ENCODE measurements around the gene NFIB.
A peak's percentile ranks its signal among the peaks of the same experiment; 100 is the strongest.

The NFIB gene

DNA sequence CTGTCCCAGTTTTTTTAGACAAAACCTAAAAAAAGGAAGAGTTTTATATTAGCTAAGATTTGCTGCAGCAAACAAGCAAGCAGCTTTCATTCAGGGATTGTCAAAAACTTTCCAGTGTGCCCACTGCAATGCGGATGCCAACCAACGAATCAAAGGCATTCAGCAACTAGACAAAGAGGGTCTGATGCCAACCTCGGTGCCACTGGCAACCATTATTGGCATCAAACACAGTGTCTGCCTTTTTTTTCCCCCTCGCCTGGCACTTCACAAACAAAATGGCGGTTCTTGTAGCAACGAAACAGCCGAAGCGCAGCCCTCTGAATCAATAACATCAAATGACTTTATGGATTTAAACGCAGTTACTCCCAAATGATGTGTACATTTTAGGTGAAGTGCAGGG, 10.4 kb downstream of the NFIB start:
- Histone ChIP-seq H3K4me1 (ENCODE audit: control insufficient read depth, low read depth, low read length) (peaks cover 7% of the 10 kb centered on the region), H3K4me3 (ENCODE audit: low read length) (no peak overlapping the region), H4K8ac (ENCODE audit: low read depth, low read length) (no peak overlapping the region), H3K27ac (ENCODE audit: low read depth, low read length) (no peak overlapping the region), H2BK120ac (ENCODE audit: low read depth, low read length) (no peak overlapping the region), H3K4ac (ENCODE audit: low read depth, low read length) (no peak overlapping the region), H3K9ac (ENCODE audit: low read length) (no peak overlapping the region), H4K5ac (ENCODE audit: low read length) (no peak overlapping the region), H3K79me1 (ENCODE audit: low read length) (no peaks in the 10 kb centered on the region), H3K4me2 (ENCODE audit: low read length) (no peak overlapping the region), H3K27me3 (ENCODE audit: insufficient read depth, low read length, poor library complexity) (no peaks in the 10 kb centered on the region), H3K56ac (ENCODE audit: low read length) (no peak overlapping the region), H3K79me2 (ENCODE audit: control insufficient read depth, insufficient read depth, low read length) (peaks cover 2% of the 10 kb centered on the region), H3K23ac (ENCODE audit: low read length) (no peak overlapping the region), H3K18ac (ENCODE audit: low read length) (no peak overlapping the region), H2BK5ac (ENCODE audit: low read length) (no peak overlapping the region), H2AK5ac (ENCODE audit: low read length) (no peak overlapping the region), H3K36me3 (ENCODE audit: control insufficient read depth, insufficient read depth, low read length) (no peaks in the 10 kb centered on the region), H2BK15ac (replicated peaks; ENCODE audit: low read depth) (no peak overlapping the region)
- WGBS (ENCODE audit: extremely low coverage, insufficient coverage, low lambda C conversion rate), result no CpG with 5 or more reads among the region's 9 CpGs
- DNase-seq, result no peak

DNA sequence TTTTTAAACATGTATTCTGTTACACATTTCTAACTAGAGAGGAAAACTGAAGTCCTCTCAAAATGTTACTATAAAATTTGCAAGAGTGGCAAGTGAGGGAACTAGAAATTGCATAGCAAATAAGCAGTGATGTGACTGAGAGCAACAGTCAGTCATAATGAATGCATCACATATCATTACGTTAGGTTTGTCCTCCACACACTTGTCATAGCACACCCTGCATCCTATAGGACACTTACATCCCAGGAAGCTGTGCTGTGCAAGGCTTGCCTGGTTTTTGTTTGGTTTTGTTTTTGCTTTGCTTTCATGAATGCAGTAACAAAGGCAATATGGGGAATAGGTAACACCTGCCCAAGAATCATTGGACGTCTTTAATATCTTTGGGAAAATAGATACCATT, 10.8 kb downstream of the NFIB start:
- Histone ChIP-seq H3K4me3 (ENCODE audit: low read length) (no peak overlapping the region), H2AK5ac (ENCODE audit: low read length) (peak overlapping the region; percentile 73), H3K79me2 (ENCODE audit: control insufficient read depth, insufficient read depth, low read length) (peaks cover 1% of the 10 kb centered on the region), H3K18ac (ENCODE audit: low read length) (no peak overlapping the region), H3K27ac (ENCODE audit: low read depth, low read length) (no peak overlapping the region), H3K4ac (ENCODE audit: low read depth, low read length) (no peak overlapping the region), H2BK120ac (ENCODE audit: low read depth, low read length) (no peak overlapping the region), H3K79me1 (ENCODE audit: low read length) (no peaks in the 10 kb centered on the region), H3K56ac (ENCODE audit: low read length) (no peak overlapping the region), H2BK5ac (ENCODE audit: low read length) (peak overlapping the region; percentile 12), H3K27me3 (ENCODE audit: insufficient read depth, low read length, poor library complexity) (no peaks in the 10 kb centered on the region), H4K5ac (ENCODE audit: low read length) (no peak overlapping the region), H2BK15ac (replicated peaks; ENCODE audit: low read depth) (no peak overlapping the region), H3K4me2 (ENCODE audit: low read length) (no peak overlapping the region), H3K4me1 (ENCODE audit: control insufficient read depth, low read depth, low read length) (peaks cover 7% of the 10 kb centered on the region), H3K23ac (ENCODE audit: low read length) (no peak overlapping the region), H4K8ac (ENCODE audit: low read depth, low read length) (no peak overlapping the region), H3K9ac (ENCODE audit: low read length) (no peak overlapping the region), H3K36me3 (ENCODE audit: control insufficient read depth, insufficient read depth, low read length) (no peaks in the 10 kb centered on the region)
- no peak for DNase-seq
- WGBS (ENCODE audit: extremely low coverage, insufficient coverage, low lambda C conversion rate), result no CpG with 5 or more reads among the region's 2 CpGs

DNA sequence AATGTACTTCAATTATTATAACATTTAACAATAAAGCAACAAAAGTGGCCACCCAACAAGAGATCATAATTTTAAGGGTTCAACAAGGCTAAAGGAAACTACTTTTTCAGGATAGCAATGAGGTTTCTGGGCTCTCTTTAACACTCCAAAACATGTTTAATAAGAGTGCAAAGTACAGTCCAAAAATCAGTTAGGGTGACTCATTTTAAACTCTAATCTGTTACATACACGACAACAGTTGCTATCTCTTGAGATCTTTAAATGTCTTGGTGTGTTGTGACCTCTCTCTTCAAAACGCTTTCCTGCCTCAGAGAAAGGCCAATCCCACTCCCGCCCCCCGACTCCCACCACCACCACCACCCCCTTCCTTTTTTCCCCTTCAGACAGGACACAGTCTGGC, 11.5 kb downstream of the NFIB start:
- no peaks in the 10 kb centered on the region for H3K79me2 ChIP-seq (ENCODE audit: control insufficient read depth, insufficient read depth, low read length)
- no peaks in the 10 kb centered on the region for H3K79me1 ChIP-seq (ENCODE audit: low read length)
- no CpG with 5 or more reads among the region's 4 CpGs for WGBS (ENCODE audit: extremely low coverage, insufficient coverage, low lambda C conversion rate)
- H2AK5ac ChIP-seq (ENCODE audit: low read length), result no peak overlapping the region
- H2BK5ac ChIP-seq (ENCODE audit: low read length), result no peak overlapping the region
- H3K27me3 ChIP-seq (ENCODE audit: insufficient read depth, low read length, poor library complexity), result no peaks in the 10 kb centered on the region
- H2BK15ac ChIP-seq (replicated peaks; ENCODE audit: low read depth), result no peak overlapping the region
- H3K36me3 ChIP-seq (ENCODE audit: control insufficient read depth, insufficient read depth, low read length), result no peaks in the 10 kb centered on the region
- no peak overlapping the region for H3K4me3 ChIP-seq (ENCODE audit: low read length)
- H3K27ac ChIP-seq (ENCODE audit: low read depth, low read length), result no peak overlapping the region
- H3K4me2 ChIP-seq (ENCODE audit: low read length), result no peak overlapping the region
- H3K4ac ChIP-seq (ENCODE audit: low read depth, low read length), result no peak overlapping the region
- no peak overlapping the region for H2BK120ac ChIP-seq (ENCODE audit: low read depth, low read length)
- no peak overlapping the region for H4K5ac ChIP-seq (ENCODE audit: low read length)
- DNase-seq, result no peak
- H3K23ac ChIP-seq (ENCODE audit: low read length), result no peak overlapping the region
- no peak overlapping the region for H3K56ac ChIP-seq (ENCODE audit: low read length)
- H3K9ac ChIP-seq (ENCODE audit: low read length), result no peak overlapping the region
- H3K4me1 ChIP-seq (ENCODE audit: control insufficient read depth, low read depth, low read length), result peaks cover 7% of the 10 kb centered on the region
- no peak overlapping the region for H3K18ac ChIP-seq (ENCODE audit: low read length)
- no peak overlapping the region for H4K8ac ChIP-seq (ENCODE audit: low read depth, low read length)

DNA sequence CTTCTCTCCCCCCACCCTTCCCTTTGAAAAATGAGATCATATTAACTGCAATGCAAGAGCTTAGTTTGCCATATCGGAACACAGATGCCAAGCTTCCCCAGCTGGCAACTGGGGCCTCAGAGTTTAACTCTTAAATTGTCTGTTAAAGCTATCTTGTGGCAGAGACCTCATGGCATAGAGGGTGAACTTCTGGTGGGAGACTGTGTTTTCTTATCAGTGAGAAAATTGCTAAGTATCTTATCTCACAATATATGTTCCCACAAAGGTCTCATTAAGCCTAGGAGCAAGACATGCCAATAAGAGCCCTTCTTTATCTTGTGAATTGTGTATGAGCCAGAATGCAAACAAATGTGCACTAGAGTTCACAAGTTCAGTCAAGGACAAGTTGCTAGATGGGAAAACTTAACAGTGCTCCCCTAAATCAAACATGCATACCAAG, 12.3 kb downstream of the NFIB start:
- no peak overlapping the region for H3K4me2 ChIP-seq (ENCODE audit: low read length)
- no peak overlapping the region for H2AK5ac ChIP-seq (ENCODE audit: low read length)
- no peak overlapping the region for H2BK15ac ChIP-seq (replicated peaks; ENCODE audit: low read depth)
- H3K27me3 ChIP-seq (ENCODE audit: insufficient read depth, low read length, poor library complexity), result no peaks in the 10 kb centered on the region
- H2BK120ac ChIP-seq (ENCODE audit: low read depth, low read length), result no peak overlapping the region
- peak; percentile 69 for DNase-seq
- no peak overlapping the region for H3K4ac ChIP-seq (ENCODE audit: low read depth, low read length)
- H3K4me3 ChIP-seq (ENCODE audit: low read length), result no peak overlapping the region
- WGBS (ENCODE audit: extremely low coverage, insufficient coverage, low lambda C conversion rate), result no CpG with 5 or more reads among the region's 1 CpG
- H3K4me1 ChIP-seq (ENCODE audit: control insufficient read depth, low read depth, low read length), result peaks cover 7% of the 10 kb centered on the region
- no peaks in the 10 kb centered on the region for H3K79me1 ChIP-seq (ENCODE audit: low read length)
- peak overlapping the region; percentile 28 for H3K18ac ChIP-seq (ENCODE audit: low read length)
- H3K56ac ChIP-seq (ENCODE audit: low read length), result no peak overlapping the region
- H4K8ac ChIP-seq (ENCODE audit: low read depth, low read length), result no peak overlapping the region
- H3K36me3 ChIP-seq (ENCODE audit: control insufficient read depth, insufficient read depth, low read length), result no peaks in the 10 kb centered on the region
- no peaks in the 10 kb centered on the region for H3K79me2 ChIP-seq (ENCODE audit: control insufficient read depth, insufficient read depth, low read length)
- no peak overlapping the region for H2BK5ac ChIP-seq (ENCODE audit: low read length)
- no peak overlapping the region for H3K27ac ChIP-seq (ENCODE audit: low read depth, low read length)
- no peak overlapping the region for H4K5ac ChIP-seq (ENCODE audit: low read length)
- H3K9ac ChIP-seq (ENCODE audit: low read length), result no peak overlapping the region
- H3K23ac ChIP-seq (ENCODE audit: low read length), result no peak overlapping the region

DNA sequence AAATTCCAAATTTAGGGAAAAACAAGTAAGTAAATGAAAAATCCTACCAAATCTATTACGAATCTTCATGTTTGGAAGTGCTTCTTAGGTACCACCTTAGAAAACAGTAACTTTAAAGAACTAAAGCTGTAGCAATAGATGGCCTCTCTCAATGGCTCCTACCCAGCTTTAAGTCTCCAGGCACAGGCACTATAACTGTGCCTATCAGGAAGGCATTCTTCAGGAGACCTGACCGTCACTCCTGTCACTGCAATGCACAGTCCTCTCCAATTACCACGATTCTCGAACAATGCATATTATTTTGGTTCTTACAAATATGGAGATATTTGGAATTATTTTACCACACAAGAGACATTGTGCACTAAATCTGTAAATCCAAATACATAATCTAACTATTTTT, 12.9 kb downstream of the NFIB start:
- no CpG with 5 or more reads among the region's 4 CpGs for WGBS (ENCODE audit: extremely low coverage, insufficient coverage, low lambda C conversion rate)
- Histone ChIP-seq H3K36me3 (ENCODE audit: control insufficient read depth, insufficient read depth, low read length) (no peaks in the 10 kb centered on the region), H3K27ac (ENCODE audit: low read depth, low read length) (no peak overlapping the region), H2BK15ac (replicated peaks; ENCODE audit: low read depth) (no peak overlapping the region), H2BK120ac (ENCODE audit: low read depth, low read length) (no peak overlapping the region), H4K8ac (ENCODE audit: low read depth, low read length) (no peak overlapping the region), H3K23ac (ENCODE audit: low read length) (no peak overlapping the region), H2AK5ac (ENCODE audit: low read length) (no peak overlapping the region), H3K18ac (ENCODE audit: low read length) (no peak overlapping the region), H3K9ac (ENCODE audit: low read length) (no peak overlapping the region), H2BK5ac (ENCODE audit: low read length) (no peak overlapping the region), H3K56ac (ENCODE audit: low read length) (no peak overlapping the region), H3K4me3 (ENCODE audit: low read length) (no peak overlapping the region), H3K4ac (ENCODE audit: low read depth, low read length) (no peak overlapping the region), H3K79me2 (ENCODE audit: control insufficient read depth, insufficient read depth, low read length) (no peaks in the 10 kb centered on the region), H3K79me1 (ENCODE audit: low read length) (no peaks in the 10 kb centered on the region), H4K5ac (ENCODE audit: low read length) (no peak overlapping the region), H3K4me1 (ENCODE audit: control insufficient read depth, low read depth, low read length) (peaks cover 7% of the 10 kb centered on the region), H3K27me3 (ENCODE audit: insufficient read depth, low read length, poor library complexity) (no peaks in the 10 kb centered on the region), H3K4me2 (ENCODE audit: low read length) (no peak overlapping the region)
- DNase-seq, result no peak

DNA sequence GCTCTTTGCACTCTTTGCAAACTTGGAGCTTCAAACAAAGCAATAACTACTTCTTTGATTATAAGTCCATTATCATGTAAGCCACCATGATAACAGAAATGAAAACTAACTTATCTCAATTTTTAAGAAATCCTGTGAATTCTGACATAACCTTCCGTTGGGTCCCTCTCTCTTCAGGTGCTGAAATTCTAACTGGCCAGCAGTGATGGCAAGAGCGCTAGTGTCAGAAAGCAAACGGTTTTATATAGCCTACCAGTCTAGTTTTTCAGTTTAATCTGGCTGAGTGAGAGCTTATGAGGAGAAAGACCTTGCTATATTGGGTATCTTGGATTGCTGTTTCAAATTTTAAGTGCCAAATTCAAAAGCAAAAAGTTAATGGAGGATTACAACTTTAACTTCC, 13.4 kb downstream of the NFIB start:
- Histone ChIP-seq H3K36me3 (ENCODE audit: control insufficient read depth, insufficient read depth, low read length) (no peaks in the 10 kb centered on the region), H3K9ac (ENCODE audit: low read length) (no peak overlapping the region), H3K4ac (ENCODE audit: low read depth, low read length) (no peak overlapping the region), H3K27ac (ENCODE audit: low read depth, low read length) (no peak overlapping the region), H3K79me1 (ENCODE audit: low read length) (no peaks in the 10 kb centered on the region), H3K4me1 (ENCODE audit: control insufficient read depth, low read depth, low read length) (peaks cover 7% of the 10 kb centered on the region), H3K23ac (ENCODE audit: low read length) (no peak overlapping the region), H2BK120ac (ENCODE audit: low read depth, low read length) (no peak overlapping the region), H3K27me3 (ENCODE audit: insufficient read depth, low read length, poor library complexity) (no peaks in the 10 kb centered on the region), H2AK5ac (ENCODE audit: low read length) (no peak overlapping the region), H3K18ac (ENCODE audit: low read length) (no peak overlapping the region), H2BK5ac (ENCODE audit: low read length) (no peak overlapping the region), H4K5ac (ENCODE audit: low read length) (no peak overlapping the region), H2BK15ac (replicated peaks; ENCODE audit: low read depth) (no peak overlapping the region), H3K4me3 (ENCODE audit: low read length) (no peak overlapping the region), H3K79me2 (ENCODE audit: control insufficient read depth, insufficient read depth, low read length) (no peaks in the 10 kb centered on the region), H4K8ac (ENCODE audit: low read depth, low read length) (no peak overlapping the region), H3K4me2 (ENCODE audit: low read length) (no peak overlapping the region), H3K56ac (ENCODE audit: low read length) (no peak overlapping the region)
- WGBS (ENCODE audit: extremely low coverage, insufficient coverage, low lambda C conversion rate), result no CpG with 5 or more reads among the region's 3 CpGs
- DNase-seq, result no peak

All from mesendoderm (in vitro differentiated cells).